Measurements from ENCODE around the gene TMOD1. TPM values are rescaled to one million over a fixed set of nuclear protein-coding genes. Genes with fewer than 3 reads are reported as not detected.

Gene TMOD1
- total RNA-seq, 2 donors from 2014 or later: 44.0 to 77.6 TPM

- peaks cover 11% of the 10 kb centered on the region for H3K36me3 ChIP-seq
- no peaks in the 10 kb centered on the region for H3K27me3 ChIP-seq (replicated peaks; ENCODE audit: insufficient read depth)
- no peak overlapping the region for H3K4me3 ChIP-seq
- no peak overlapping the region for H3K27ac ChIP-seq
- no peak for DNase-seq (ENCODE audit: low spot score)
- no peak for ATAC-seq (ENCODE audit: insufficient number of reproducible peaks, low FRiP score, low read depth)
- peaks cover 9 to 37% of the 10 kb centered on the region in 2 donors for H3K4me1 ChIP-seq (ENCODE audit: control insufficient read depth in 1 of 2, low read depth in 2 of 2)
- peaks cover 5% of the 10 kb centered on the region for H3K9me3 ChIP-seq
- no peak for TF ChIP-seq CTCF (IDR thresholded peaks at IDR 0.05)
These were observed 32.7 kb downstream of the TMOD1 start for GRCh38 chr9:97534185-97534584.

DNA sequence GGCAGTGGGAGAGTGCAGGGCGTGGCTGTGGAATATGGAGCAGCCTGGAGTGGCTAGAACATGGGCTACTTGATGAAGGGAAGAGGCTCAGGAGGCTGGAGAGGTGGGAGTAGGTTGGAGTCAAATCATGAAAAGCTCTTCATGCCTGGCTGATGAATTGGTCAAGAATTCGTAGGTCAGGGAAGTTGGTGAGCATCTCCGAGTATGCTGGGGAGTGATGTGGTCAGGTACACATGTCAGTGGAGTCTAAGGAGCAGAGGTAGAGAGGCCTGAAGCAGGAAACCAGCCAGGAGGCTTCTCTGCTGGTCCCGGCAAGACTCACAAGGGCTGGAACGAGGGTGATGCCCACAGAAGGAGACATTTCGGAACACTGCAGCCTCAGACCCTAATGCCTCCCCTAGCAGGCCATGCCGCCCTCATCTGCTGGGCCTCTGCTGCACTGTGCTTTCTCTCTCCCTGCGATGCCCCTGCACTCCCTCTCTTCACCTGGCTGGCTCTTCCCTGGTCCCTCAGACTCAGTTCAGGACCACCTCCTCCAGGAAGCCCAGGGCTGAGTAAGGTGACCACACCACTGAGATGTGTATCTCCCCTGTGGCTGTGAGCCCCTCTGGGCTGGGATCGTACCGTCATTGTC lies 33.6 kb downstream of the TMOD1 start:
- DNase-seq (ENCODE audit: low spot score): no peak

GRCh38 chr9:97535771-97536170 lies 34.3 kb downstream of the TMOD1 start:
- DNase-seq (ENCODE audit: low spot score) (no peak), ATAC-seq (ENCODE audit: insufficient number of reproducible peaks, low FRiP score, low read depth) (no peak)
- no peak for TF ChIP-seq CTCF (IDR thresholded peaks at IDR 0.05)
- H3K27me3 ChIP-seq (replicated peaks; ENCODE audit: insufficient read depth): no peaks in the 10 kb centered on the region
- H3K27ac ChIP-seq: peak overlapping the region in 1 of 2 donors; percentile 16
- H3K4me1 ChIP-seq (ENCODE audit: control insufficient read depth in 1 of 2, low read depth in 2 of 2): peaks cover 6 to 27% of the 10 kb centered on the region in 2 donors
- H3K4me3 ChIP-seq: no peak overlapping the region
- peaks cover 11% of the 10 kb centered on the region for H3K36me3 ChIP-seq
- peaks cover 5% of the 10 kb centered on the region for H3K9me3 ChIP-seq

More for the DNA sequence above, 33.6 kb downstream of the TMOD1 start:
- Histone ChIP-seq H3K4me3 (no peak overlapping the region), H3K9me3 (peaks cover 5% of the 10 kb centered on the region), H3K27ac (peak overlapping the region in 1 of 2 donors; percentile 16), H3K27me3 (replicated peaks; ENCODE audit: insufficient read depth) (no peaks in the 10 kb centered on the region), H3K4me1 (ENCODE audit: control insufficient read depth in 1 of 2, low read depth in 2 of 2) (peaks cover 6 to 28% of the 10 kb centered on the region in 2 donors), H3K36me3 (peaks cover 11% of the 10 kb centered on the region)
- no peak for ATAC-seq (ENCODE audit: insufficient number of reproducible peaks, low FRiP score, low read depth)
- TF ChIP-seq CTCF (IDR thresholded peaks at IDR 0.05): no peak

DNA sequence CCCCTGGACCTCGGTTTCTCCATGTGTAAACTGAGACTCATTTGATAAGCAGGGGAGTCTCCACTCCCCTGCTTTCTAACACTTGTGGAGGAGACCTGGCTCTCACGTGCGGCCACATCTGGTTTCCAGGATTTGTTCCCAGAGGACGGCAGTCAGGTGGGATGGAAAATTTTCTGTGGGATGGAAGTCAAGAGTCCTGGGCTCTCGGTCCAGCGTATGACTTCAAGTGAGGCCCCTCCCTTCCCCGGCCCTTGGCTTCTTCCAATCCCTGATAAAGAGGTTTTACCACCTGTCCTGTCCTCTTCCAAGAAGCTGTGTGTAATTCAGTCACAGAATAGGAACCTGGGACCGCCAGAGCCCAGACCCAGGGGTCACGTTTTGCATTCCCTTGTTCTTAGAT lies 35.0 kb downstream of the TMOD1 start:
- H3K27ac ChIP-seq: peak overlapping the region in 1 of 2 donors; percentile 16
- peaks cover 11% of the 10 kb centered on the region for H3K36me3 ChIP-seq
- DNase-seq (ENCODE audit: low spot score) (no peak), ATAC-seq (ENCODE audit: insufficient number of reproducible peaks, low FRiP score, low read depth) (no peak)
- H3K4me1 ChIP-seq (ENCODE audit: control insufficient read depth in 1 of 2, low read depth in 2 of 2): peaks cover 6 to 27% of the 10 kb centered on the region in 2 donors
- no peaks in the 10 kb centered on the region for H3K27me3 ChIP-seq (replicated peaks; ENCODE audit: insufficient read depth)
- peaks cover 5% of the 10 kb centered on the region for H3K9me3 ChIP-seq
- H3K4me3 ChIP-seq: no peak overlapping the region
- TF ChIP-seq CTCF (IDR thresholded peaks at IDR 0.05): no peak

DNA sequence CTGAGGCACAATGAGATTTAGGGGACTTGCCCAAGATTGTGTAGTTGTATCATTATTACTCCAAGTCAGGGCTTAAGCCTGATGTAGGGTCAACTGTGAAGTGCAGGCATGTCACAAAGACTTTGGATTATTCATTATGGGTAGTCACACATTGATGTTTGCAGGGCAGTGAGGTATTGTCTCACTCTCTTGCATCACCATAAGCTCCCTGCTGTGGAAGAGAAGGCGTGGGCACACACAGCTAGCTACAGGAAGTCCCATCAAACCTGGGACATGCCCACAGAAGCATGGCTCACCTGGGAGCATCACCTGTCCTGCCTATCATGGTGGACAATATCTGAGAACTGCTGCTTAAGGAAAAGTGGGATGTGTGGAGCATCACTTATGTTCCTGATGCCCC lies 42.1 kb downstream of the TMOD1 start:
- no peaks in the 10 kb centered on the region for H3K9me3 ChIP-seq
- peaks cover 4% of the 10 kb centered on the region for H3K36me3 ChIP-seq
- H3K27me3 ChIP-seq (replicated peaks; ENCODE audit: insufficient read depth): no peaks in the 10 kb centered on the region
- no peak overlapping the region for H3K27ac ChIP-seq
- peaks cover 8 to 12% of the 10 kb centered on the region in 2 donors for H3K4me1 ChIP-seq (ENCODE audit: control insufficient read depth in 1 of 2, low read depth in 2 of 2)
- DNase-seq (ENCODE audit: low spot score): no peak
- H3K4me3 ChIP-seq: no peak overlapping the region
- no peak for ATAC-seq (ENCODE audit: insufficient number of reproducible peaks, low FRiP score, low read depth)
- no peak for TF ChIP-seq CTCF (IDR thresholded peaks at IDR 0.05)
